HCT116 (cell line): ENCODE measurements around the gene CMTM2.

Experiments used
- CEBPB ChIP-seq: IDR thresholded peaks from 2 replicates; pipeline ENCODE4 v1.6.1; 2012; ENCODE audit warnings: low read depth
- EZH2 ChIP-seq: fragments of 200-600 bp; sonication (generic); IDR thresholded peaks from 2 replicates; pipeline ENCODE4 v1.6.1; 2017; ENCODE audit warnings: antibody characterized with exemption, mixed run types
- EZH2phosphoT487 ChIP-seq: fragments of 200-600 bp; IDR thresholded peaks from 2 replicates; pipeline ENCODE4 v1.6.1; 2018; ENCODE audit warnings: antibody characterized with exemption, borderline replicate concordance
- POLR2A ChIP-seq: IDR thresholded peaks from 2 replicates; pipeline ENCODE4 v1.7.0; 2011; ENCODE audit warnings: borderline replicate concordance; ENCODE audit not compliant: insufficient read depth, insufficient read length; ENCODE audit errors: extremely low read depth
- POLR2AphosphoS5 ChIP-seq: IDR thresholded peaks from 2 replicates; pipeline ENCODE4 v1.6.1; 2011; ENCODE audit warnings: mild to moderate bottlenecking, low read depth, low read length, moderate library complexity
- YY1 ChIP-seq: IDR thresholded peaks from 2 replicates; pipeline ENCODE4 v1.6.1; 2011; ENCODE audit warnings: low read length, low read depth, moderate library complexity, mild to moderate bottlenecking; ENCODE audit not compliant: insufficient replicate concordance; ENCODE audit errors: extremely low read depth
- ZFX ChIP-seq: fragments of 450-650 bp; IDR thresholded peaks from 2 replicates; pipeline ENCODE4 v1.6.1; 2017
- TF ChIP-seq, protein P1 (sequence below): IDR thresholded peaks from 2 replicates; pipeline ENCODE4 v1.6.1; 2012; ENCODE audit warnings: low read depth
- TF ChIP-seq, protein P2 (sequence below), 3 experiments: fragments of 200-600 bp in 1 of 3; sonication (generic) in 1 of 3; IDR thresholded peaks in 2 of 3; conservative IDR thresholded peaks in 1 of 3; 2 replicates each; pipeline ENCODE4 v1.5.1; 2012 to 2017; ENCODE audit warnings: low read depth in 2 of 3, low read length in 2 of 3, antibody characterized with exemption in 1 of 3, borderline replicate concordance in 1 of 3, control low read depth in 1 of 3, mild to moderate bottlenecking in 1 of 3, mixed read lengths in 1 of 3, mixed run types in 1 of 3, moderate library complexity in 1 of 3; ENCODE audit not compliant: insufficient read depth in 1 of 3
- TF ChIP-seq, protein P3 (sequence below): IDR thresholded peaks from 2 replicates; pipeline ENCODE4 v1.6.1; 2012
- TF ChIP-seq, protein P4 (sequence below): IDR thresholded peaks from 2 replicates; pipeline ENCODE4 v1.6.1; 2012

DNA sequence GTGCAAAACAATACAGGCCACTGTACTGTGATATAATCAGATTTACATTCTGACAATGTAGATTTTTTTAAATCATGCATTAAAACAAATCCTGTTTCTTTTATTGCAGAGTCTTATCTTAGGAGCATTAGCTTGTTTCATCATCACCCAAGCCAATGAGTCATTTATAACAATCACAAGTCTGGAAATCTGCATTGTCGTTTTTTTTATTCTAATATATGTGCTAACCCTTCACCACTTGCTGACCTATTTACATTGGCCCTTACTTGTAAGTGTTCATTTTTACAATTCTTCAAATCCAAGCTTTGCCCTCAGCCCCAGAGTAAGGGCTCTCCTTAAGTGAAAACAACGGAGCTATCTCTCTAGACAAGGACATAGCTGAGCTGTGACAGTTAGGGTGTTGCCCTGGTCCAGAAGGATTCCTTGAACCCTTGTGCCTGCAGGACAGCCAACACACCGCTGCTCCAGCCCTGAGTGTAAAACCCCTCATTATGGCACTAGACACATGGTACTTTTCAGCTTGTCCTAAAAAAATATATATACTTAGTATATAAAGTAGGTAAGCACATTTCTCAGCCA, 9.3 kb upstream of the CMTM2 start:
- no peak for TF ChIP-seq ZFX
- no peak for TF ChIP-seq POLR2AphosphoS5
- TF ChIP-seq, protein P1, sequence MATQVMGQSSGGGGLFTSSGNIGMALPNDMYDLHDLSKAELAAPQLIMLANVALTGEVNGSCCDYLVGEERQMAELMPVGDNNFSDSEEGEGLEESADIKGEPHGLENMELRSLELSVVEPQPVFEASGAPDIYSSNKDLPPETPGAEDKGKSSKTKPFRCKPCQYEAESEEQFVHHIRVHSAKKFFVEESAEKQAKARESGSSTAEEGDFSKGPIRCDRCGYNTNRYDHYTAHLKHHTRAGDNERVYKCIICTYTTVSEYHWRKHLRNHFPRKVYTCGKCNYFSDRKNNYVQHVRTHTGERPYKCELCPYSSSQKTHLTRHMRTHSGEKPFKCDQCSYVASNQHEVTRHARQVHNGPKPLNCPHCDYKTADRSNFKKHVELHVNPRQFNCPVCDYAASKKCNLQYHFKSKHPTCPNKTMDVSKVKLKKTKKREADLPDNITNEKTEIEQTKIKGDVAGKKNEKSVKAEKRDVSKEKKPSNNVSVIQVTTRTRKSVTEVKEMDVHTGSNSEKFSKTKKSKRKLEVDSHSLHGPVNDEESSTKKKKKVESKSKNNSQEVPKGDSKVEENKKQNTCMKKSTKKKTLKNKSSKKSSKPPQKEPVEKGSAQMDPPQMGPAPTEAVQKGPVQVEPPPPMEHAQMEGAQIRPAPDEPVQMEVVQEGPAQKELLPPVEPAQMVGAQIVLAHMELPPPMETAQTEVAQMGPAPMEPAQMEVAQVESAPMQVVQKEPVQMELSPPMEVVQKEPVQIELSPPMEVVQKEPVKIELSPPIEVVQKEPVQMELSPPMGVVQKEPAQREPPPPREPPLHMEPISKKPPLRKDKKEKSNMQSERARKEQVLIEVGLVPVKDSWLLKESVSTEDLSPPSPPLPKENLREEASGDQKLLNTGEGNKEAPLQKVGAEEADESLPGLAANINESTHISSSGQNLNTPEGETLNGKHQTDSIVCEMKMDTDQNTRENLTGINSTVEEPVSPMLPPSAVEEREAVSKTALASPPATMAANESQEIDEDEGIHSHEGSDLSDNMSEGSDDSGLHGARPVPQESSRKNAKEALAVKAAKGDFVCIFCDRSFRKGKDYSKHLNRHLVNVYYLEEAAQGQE = no peak
- no peak for TF ChIP-seq EZH2
- TF ChIP-seq, protein P2, sequence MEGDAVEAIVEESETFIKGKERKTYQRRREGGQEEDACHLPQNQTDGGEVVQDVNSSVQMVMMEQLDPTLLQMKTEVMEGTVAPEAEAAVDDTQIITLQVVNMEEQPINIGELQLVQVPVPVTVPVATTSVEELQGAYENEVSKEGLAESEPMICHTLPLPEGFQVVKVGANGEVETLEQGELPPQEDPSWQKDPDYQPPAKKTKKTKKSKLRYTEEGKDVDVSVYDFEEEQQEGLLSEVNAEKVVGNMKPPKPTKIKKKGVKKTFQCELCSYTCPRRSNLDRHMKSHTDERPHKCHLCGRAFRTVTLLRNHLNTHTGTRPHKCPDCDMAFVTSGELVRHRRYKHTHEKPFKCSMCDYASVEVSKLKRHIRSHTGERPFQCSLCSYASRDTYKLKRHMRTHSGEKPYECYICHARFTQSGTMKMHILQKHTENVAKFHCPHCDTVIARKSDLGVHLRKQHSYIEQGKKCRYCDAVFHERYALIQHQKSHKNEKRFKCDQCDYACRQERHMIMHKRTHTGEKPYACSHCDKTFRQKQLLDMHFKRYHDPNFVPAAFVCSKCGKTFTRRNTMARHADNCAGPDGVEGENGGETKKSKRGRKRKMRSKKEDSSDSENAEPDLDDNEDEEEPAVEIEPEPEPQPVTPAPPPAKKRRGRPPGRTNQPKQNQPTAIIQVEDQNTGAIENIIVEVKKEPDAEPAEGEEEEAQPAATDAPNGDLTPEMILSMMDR (IDR thresholded peaks at IDR 0.05 in 2 of 3, conservative IDR thresholded peaks at IDR 0.05 in 1 of 3; ENCODE audit: borderline replicate concordance in 1 of 3, insufficient read depth in 1 of 3, low read depth in 2 of 3, low read length in 2 of 3) = no peak
- no peak for TF ChIP-seq EZH2phosphoT487
- no peak for TF ChIP-seq POLR2A
- TF ChIP-seq CEBPB = peak; percentile 68
- TF ChIP-seq YY1 = no peak
- TF ChIP-seq, protein P3, sequence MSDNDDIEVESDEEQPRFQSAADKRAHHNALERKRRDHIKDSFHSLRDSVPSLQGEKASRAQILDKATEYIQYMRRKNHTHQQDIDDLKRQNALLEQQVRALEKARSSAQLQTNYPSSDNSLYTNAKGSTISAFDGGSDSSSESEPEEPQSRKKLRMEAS = no peak
- TF ChIP-seq, protein P4, sequence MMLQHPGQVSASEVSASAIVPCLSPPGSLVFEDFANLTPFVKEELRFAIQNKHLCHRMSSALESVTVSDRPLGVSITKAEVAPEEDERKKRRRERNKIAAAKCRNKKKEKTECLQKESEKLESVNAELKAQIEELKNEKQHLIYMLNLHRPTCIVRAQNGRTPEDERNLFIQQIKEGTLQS = peak; percentile 64; the same call in 1 of the 2 replicates
